NCI-H2081 (cell line): Measurements from ENCODE around the gene NRBP1.

Experiments
- DNase-seq, 2 experiments: peaks; one replicate each; lab custom pipeline; 2025; lab: John Stamatoyannopoulos, UW

NRBP1 gene

GRCh38 chr2:27489498-27490397, 61.3 kb downstream of the NRBP1 start, which contains the start of gene IFT172:
Gene IFT172, minus strand, starts transcription at chr2:27489743. Its CDS starts 90 bp downstream, at chr2:27489653.
- peak; percentile 100 for DNase-seq
